HG03175 (cell line): ENCODE measurements around the gene PSMA6.
"Not testable (repeated sequence)": the region's sequence is repeated elsewhere in the genome, so short reads cannot be mapped to it uniquely, and the experiment has no call there.

Experiments used
- ATAC-seq: cut with Tn5 transposase; IDR thresholded peaks from one replicate; pipeline ENCODE4 v1.9.1; 2021; ENCODE audit warnings: mild to moderate bottlenecking, moderate library complexity; ENCODE audit not compliant: unreplicated experiment

The PSMA6 gene

GRCh38 chr14:35317820-35318219, 25.6 kb downstream of the PSMA6 start:
- ATAC-seq, result no peak

DNA sequence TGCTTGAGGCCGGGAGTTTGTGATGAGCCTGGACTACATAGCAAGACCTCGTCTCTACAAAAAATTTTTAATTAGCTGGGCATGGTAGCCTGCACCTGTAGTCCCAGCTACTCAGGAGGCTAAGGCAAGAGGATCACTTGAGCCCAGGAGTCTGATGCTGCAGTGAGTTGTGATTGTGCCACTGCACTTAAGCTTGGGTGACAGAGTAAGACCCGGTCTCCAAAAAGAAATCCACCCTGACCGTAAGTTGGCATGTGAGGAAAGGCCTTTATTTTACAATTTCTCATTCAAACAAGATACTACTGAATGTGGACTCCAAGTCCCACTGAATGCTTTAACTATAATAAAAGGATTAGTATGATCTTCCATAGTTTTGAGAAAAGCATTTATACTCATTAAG, 27.3 kb downstream of the PSMA6 start:
- no peak for ATAC-seq

GRCh38 chr14:35320472-35320871, 28.3 kb downstream of the PSMA6 start:
- no peak for ATAC-seq

DNA sequence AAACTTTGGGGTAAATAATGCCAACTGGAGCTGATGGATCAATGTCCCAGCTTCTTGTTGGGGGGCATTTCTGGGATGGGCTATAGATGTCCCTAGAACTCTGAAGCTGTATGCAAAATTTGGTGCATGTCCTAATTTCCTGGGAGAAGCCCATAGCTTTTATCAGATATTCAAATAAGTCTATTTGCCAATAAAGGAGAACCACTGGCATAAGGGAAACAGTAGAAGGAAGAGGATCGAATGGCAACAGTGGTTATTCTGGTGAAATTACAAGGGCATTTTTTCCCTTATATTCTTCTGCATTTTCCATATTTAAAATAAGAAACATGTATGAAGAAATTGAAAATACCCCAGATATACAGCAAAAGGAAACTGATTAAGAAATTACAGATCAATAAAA, 34.2 kb downstream of the PSMA6 start:
- ATAC-seq, result no peak

DNA sequence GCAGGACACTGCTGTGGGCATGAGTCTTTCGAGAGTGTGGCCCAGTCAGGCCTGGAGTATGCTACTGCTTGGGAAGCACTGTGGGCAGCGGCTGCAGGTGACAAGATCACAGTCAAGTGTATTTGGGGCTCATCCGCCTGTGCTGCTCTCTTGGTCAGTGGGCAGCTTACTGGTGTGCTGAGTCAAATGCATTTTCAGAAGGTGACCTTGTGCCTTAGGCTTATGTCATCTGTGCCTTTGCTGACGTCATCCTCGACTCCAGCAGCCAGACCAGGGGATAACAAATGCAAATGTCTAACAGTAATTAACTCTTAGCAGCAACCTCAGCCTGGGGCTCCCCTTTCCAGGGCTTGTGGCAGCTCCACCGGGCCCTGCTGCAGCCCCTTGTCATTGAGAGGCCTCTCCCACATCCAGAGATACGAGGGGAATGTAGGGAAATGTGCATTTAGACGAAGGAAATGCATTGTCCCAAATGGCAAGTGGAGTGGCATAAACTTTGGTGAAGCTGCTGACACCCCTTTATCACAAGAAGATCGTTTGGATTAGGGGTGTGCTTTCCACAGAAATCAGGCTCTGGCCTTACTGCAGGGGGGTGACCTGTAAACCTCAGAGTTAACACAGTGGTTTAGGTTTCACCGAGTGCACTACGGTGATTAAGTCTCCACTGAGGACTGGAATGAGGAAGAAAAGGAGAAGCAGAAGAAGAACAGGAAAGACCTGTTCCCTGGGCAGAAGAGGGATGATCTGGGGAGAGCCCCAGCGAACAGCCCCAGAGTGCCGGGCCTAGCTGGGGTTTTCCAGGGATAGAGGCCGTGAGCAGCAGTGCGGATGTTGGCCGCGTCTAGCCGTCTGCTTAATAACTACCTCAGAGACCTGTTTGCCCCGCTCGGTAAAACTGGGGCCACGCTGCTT, 39.7 kb downstream of the PSMA6 start:
- ATAC-seq, result peak; percentile 42

GRCh38 chr14:35332517-35333263, 40.5 kb downstream of the PSMA6 start:
- no peak for ATAC-seq

- no peak for ATAC-seq
Measured at GRCh38 chr14:35333264-35333730, 41.1 kb downstream of the PSMA6 start.

- no peak for ATAC-seq
Measured at GRCh38 chr14:35333797-35334743, 41.9 kb downstream of the PSMA6 start.

DNA sequence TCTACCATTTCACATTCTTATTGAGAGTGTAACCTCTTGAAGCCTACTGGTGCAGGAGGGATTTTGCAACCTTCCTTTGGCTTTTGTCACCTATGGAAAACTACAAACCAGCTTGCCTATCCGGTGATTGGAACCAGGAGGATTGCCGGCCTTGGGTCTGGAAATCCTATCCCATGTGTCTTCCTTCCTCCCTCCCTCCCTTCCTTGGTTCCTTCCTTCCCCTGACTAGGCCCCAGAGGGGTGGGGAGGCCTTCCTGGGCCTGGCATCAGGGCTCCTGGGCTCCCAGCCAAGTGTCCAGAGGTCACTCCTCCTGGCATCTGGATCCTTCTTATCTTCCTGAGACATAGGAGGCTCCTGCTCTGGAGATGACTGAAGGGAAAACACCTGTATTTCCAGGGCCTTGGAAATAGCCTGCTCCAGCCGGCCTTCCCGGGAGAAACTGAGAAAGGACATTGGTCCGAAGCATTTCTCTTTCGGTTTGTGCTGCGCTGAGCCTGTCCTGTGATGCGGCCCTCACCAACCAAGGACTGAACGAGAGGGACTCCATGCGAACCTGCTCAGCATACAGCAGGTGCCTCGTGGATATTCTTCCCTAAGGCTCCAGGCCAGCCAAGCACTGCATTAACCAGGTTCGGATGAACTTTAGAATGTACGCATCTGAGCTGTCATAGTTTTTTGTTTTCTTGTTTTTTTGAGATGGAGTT, 43.4 kb downstream of the PSMA6 start:
- ATAC-seq, result no peak

DNA sequence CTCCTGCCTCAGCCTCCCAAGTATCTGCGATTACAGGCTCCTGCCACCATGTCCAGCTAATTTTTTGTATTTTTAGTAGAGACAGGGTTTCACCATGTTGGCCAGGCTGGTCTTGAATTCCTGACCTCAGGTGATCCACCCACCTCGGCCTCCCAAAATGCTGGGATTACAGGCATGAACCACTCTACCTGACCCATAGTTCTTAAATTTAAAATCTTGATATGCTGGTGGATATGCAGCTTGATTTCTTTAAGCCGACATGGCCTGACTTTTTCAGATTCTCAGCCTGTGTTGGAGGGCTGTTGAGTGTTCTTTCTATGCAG, 44.0 kb downstream of the PSMA6 start:
- not testable (repeated sequence) for ATAC-seq

DNA sequence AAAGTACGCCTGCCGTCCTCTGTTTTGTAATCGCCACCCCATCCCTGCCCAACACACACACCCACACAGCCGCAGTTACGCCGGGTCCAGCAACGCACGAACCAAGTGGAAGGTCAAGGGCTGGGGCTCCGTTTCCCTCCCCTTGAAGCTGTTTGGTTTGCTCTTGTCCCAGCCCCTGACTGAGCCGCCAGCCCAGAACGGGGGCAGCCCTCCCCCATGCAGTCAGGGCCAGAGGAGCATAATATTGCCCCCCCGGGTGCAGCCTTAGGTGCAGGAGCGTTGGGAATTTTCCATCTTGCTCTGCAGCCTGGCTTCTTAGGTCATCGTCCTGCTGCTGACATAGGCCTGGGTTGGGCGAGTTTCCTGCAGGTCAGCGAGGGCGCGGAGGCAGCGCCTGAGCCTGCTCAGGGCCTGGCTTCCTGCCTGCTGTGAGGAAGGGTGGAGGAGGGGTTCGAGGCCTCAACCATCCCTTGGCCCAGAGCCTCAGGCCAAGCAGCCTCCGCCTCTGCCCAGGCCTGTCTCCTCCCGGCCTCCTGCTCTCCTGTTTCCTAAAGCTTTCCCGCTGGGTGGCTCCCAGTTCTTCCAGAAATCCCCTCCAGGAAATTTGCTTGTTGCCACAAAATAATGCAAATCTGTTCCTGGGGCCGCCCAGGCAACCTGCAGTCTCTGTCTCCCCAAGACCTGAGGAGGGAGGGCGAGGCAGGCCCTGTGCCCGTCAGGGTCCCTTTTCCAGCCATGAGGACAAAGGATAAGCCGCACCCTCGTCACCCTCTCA, 44.5 kb downstream of the PSMA6 start:
- ATAC-seq, result no peak

DNA sequence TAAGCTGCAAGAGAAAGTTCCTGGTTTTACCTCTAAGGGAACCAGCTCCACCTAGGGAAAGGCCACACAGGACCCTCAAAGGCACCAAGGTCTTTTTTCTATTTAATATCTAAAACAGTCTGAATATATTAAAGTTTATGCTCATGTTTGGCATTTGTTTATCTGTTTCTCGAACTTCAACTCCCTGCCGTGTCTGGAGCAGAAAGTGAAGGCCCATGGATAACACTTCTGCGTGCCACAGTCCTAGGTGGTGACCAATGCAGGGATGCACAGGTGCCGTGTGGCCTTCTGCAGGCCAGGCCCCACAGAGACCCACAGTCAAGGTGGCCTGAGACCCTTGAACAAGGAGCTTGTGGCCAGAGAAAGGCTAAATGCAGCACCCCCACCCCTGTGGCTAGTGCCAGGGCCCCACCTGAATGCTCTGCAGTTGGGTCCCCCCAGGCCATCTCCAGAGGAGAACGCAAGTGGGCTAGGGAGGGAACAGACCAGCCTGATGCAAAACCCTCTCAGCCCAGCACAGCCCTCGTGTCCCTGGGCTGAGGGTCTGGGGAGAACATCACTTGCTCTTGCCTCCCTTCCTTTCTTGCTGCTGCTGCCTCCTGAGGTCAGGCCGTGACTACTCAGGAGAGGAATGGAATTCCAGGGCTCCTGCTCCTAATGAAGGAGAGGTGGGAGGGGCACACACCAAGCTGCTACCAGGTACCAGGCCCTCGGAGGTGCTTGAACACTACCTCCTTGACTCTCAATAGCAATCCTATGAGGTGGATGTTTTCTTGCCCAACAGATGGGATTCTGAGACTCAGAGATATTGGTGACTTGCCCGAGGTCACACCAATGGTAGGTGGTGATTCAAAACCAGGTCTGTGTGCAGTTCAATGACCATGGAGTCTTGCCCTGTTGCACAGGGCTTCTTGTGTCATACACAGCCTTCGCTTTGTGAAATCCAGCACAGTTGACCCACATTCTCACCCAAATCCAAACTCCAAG, 45.4 kb downstream of the PSMA6 start:
- ATAC-seq, result no peak

- no peak for ATAC-seq
Measured at GRCh38 chr14:35338731-35339405, 46.7 kb downstream of the PSMA6 start.

- ATAC-seq, result peak; percentile 80
Measured at GRCh38 chr14:35339761-35340406, 47.7 kb downstream of the PSMA6 start.

GRCh38 chr14:35340616-35341453, 48.7 kb downstream of the PSMA6 start:
- ATAC-seq, result no peak

- ATAC-seq, result no peak
Measured at GRCh38 chr14:35341454-35341750, 49.2 kb downstream of the PSMA6 start.
